Stimulated activated CD8-positive, alpha-beta memory T cell treated with anti-CD3 and anti-CD28 coated beads, Interleukin-7, amount 100 ng/mL, for 48 hours (primary cell): ENCODE results near the gene RBM24.

Experiments used
- DNase-seq, 2 donors: peaks; one replicate each; pipeline ENCODE4 v3.0.0-alpha.2; 2020; ENCODE audit warnings: low read depth in 1 of 2; ENCODE audit errors: extremely low read depth in 1 of 2

The RBM24 gene

GRCh38 chr6:17341117-17341805 lies 60.1 kb downstream of the RBM24 start:
- no peak for DNase-seq

GRCh38 chr6:17341891-17342290 lies 60.7 kb downstream of the RBM24 start:
- no peak for DNase-seq

GRCh38 chr6:17343215-17343614 lies 62.1 kb downstream of the RBM24 start:
- no peak for DNase-seq
